ENCODE measurements around the gene HTR2C.
"Not testable (repeated sequence)": the region's sequence is repeated elsewhere in the genome, so short reads cannot be mapped to it uniquely, and the experiment has no call there.

Gene HTR2C

GRCh38 chrX:114583646-114584374, at the start of gene HTR2C:
Gene HTR2C, plus strand, starts transcription at chrX:114584086. Its CDS starts 142,851 bp downstream, at chrX:114726937.
- no peak for DNase-seq (ENCODE audit: low spot score)

GRCh38 chrX:114580336-114580735, 3.5 kb upstream of the HTR2C start:
- DNase-seq (ENCODE audit: low spot score) = no peak

GRCh38 chrX:114581528-114582263, 2.2 kb upstream of the HTR2C start:
- no peak for DNase-seq (ENCODE audit: low spot score)

- no peak for DNase-seq (ENCODE audit: low spot score)
Observed at GRCh38 chrX:114582264-114582632, 1.6 kb upstream of the HTR2C start.

GRCh38 chrX:114582698-114583395, 1.0 kb upstream of the HTR2C start:
- no peak for DNase-seq (ENCODE audit: low spot score)

- no peak for DNase-seq (ENCODE audit: low spot score)
Observed at GRCh38 chrX:114584375-114584943, 573 bp downstream of the HTR2C start.

GRCh38 chrX:114584983-114585842, 1.3 kb downstream of the HTR2C start:
- DNase-seq (ENCODE audit: low spot score) = no peak

GRCh38 chrX:114591121-114591520, 7.2 kb downstream of the HTR2C start:
- DNase-seq (ENCODE audit: low spot score) = no peak

GRCh38 chrX:114599305-114599704, 15.4 kb downstream of the HTR2C start:
- DNase-seq (ENCODE audit: low spot score) = no peak

- DNase-seq (ENCODE audit: low spot score) = no peak
Observed at GRCh38 chrX:114599911-114600310, 16.0 kb downstream of the HTR2C start.

- DNase-seq (ENCODE audit: low spot score) = not testable (repeated sequence)
Observed at GRCh38 chrX:114606619-114607018, 22.7 kb downstream of the HTR2C start.

- DNase-seq (ENCODE audit: low spot score) = peak; percentile 20
Observed at GRCh38 chrX:114611018-114611619, 27.2 kb downstream of the HTR2C start.

GRCh38 chrX:114615765-114616164, 31.9 kb downstream of the HTR2C start:
- no peak for DNase-seq (ENCODE audit: low spot score)

- DNase-seq (ENCODE audit: low spot score) = no peak
Observed at GRCh38 chrX:114619874-114620273, 36.0 kb downstream of the HTR2C start.

GRCh38 chrX:114626323-114626722, 42.4 kb downstream of the HTR2C start:
- no peak for DNase-seq (ENCODE audit: low spot score)

GRCh38 chrX:114635986-114636385, 52.1 kb downstream of the HTR2C start:
- no peak for DNase-seq (ENCODE audit: low spot score)

- no peak for DNase-seq (ENCODE audit: low spot score)
Observed at GRCh38 chrX:114650351-114650750, 66.5 kb downstream of the HTR2C start.

GRCh38 chrX:114675365-114675764, 91.5 kb downstream of the HTR2C start:
- DNase-seq (ENCODE audit: low spot score) = no peak

GRCh38 chrX:114700533-114700932, 116.6 kb downstream of the HTR2C start:
- not testable (repeated sequence) for DNase-seq (ENCODE audit: low spot score)

- DNase-seq (ENCODE audit: low spot score) = no peak
Observed at GRCh38 chrX:114709406-114709805, 125.5 kb downstream of the HTR2C start.

GRCh38 chrX:114710571-114710970, 126.7 kb downstream of the HTR2C start:
- peak; percentile 6 for DNase-seq (ENCODE audit: low spot score)
